Subcutaneous adipose tissue (tissue), 4 donors: ENCODE measurements around the gene LYPD1. TPM values are rescaled to one million over a fixed set of nuclear protein-coding genes. Genes with fewer than 3 reads are reported as not detected.

Experiments
- CTCF ChIP-seq: fragments of 450-650 bp; IDR thresholded peaks from one replicate; pipeline ENCODE4 v1.5.1; 2016; ENCODE audit warnings: low read depth, mild to moderate bottlenecking, control low read depth, antibody characterized with exemption, moderate library complexity
- total RNA-seq, 4 donors: library from RNA; depleted of rRNA; stranded (reverse); fragments of >200 nt; gene quantifications; one replicate each; pipeline ENCODE4 v1.1.0, GENCODE V29; 2016

Gene LYPD1
- total RNA-seq, 4 donors from 2014 or later, result 0.66 to 1.5 TPM; not detected in 2

- TF ChIP-seq CTCF, result no peak
Observed at GRCh38 chr2:132621131-132621875, 48.7 kb downstream of the LYPD1 start.

GRCh38 chr2:132620115-132620514, 49.9 kb downstream of the LYPD1 start:
- TF ChIP-seq CTCF, result no peak

GRCh38 chr2:132618734-132619133, 51.3 kb downstream of the LYPD1 start:
- TF ChIP-seq CTCF, result no peak

- TF ChIP-seq CTCF, result no peak
Observed at GRCh38 chr2:132617989-132618388, 52.0 kb downstream of the LYPD1 start.

- TF ChIP-seq CTCF, result no peak
Observed at GRCh38 chr2:132615329-132616085, 54.5 kb downstream of the LYPD1 start.

GRCh38 chr2:132611719-132612118, 58.3 kb downstream of the LYPD1 start:
- TF ChIP-seq CTCF, result no peak

GRCh38 chr2:132609101-132609890, 60.7 kb downstream of the LYPD1 start:
- TF ChIP-seq CTCF, result no peak
